Neuron (in vitro differentiated cells): Measurements from ENCODE around the gene IL2RG.

ENCODE experiments used
- H2AFZ ChIP-seq: one replicate; pipeline ENCODE4 v1.6.1; 2013; ENCODE audit warnings: low read depth, mild to moderate bottlenecking, inconsistent platforms, low read length, moderate library complexity
- H3K27me3 ChIP-seq: one replicate; pipeline ENCODE4 v1.6.1; 2013; ENCODE audit warnings: low read length; ENCODE audit not compliant: insufficient read depth
- H3K36me3 ChIP-seq: one replicate; pipeline ENCODE4 v1.6.1; 2013; ENCODE audit warnings: low read length; ENCODE audit not compliant: insufficient read depth
- H3K4me1 ChIP-seq: one replicate; pipeline ENCODE4 v1.6.1; 2013; ENCODE audit warnings: low read length; ENCODE audit not compliant: insufficient read depth
- H3K4me3 ChIP-seq: 2 replicates; pipeline ENCODE4 v1.5.1; 2013; ENCODE audit warnings: mild to moderate bottlenecking, low read length, moderate library complexity
- H3K9me3 ChIP-seq: one replicate; pipeline ENCODE4 v1.6.1; 2013; ENCODE audit warnings: low read length

Gene IL2RG

DNA sequence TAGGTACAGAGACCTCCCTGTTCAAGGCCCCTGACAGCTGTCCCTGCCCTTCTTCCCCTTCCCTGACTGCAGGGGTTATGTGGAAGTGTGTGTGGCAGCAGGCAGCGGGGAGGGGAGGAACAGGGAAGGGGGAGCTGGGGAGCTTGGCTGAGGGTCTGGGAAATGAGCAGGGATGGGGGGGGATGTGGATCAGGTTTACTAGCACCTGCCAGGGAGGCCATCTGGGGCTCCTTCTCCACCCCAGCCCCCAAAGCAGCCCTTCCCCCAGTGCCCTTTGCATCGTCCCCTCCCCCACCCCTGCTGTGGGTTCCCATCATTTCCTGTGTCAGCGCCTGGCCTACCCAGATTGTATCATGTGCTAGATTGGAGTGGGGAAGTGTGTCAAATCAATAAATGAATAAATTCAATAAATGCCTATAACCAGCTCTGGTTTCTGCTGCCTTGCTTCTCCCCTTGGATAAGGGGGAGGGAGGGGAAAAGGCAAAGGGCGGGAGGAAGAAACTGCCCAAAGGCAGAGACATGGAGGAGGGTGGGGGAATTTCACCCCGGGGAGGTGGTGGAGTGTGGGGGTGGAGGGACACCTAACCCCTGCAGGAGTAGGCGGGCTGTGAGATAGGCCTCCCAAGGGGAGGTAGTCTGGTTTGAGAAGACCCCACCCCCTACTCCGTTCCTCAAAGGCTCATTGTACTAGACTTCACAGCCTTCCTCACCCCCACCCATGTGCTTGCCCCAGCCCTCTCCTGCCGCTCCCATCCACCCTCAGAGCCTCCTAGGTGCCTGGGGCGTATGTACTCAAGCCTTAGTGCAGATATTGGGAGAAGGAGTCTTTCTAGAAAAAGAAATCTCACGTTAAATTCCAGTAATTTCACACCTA is 8.0 kb downstream of the IL2RG start:
- no peaks in the 10 kb centered on the region for H3K27me3 ChIP-seq
- H3K36me3 ChIP-seq = no peaks in the 10 kb centered on the region
- no peaks in the 10 kb centered on the region for H3K9me3 ChIP-seq
- no peak overlapping the region for H3K4me3 ChIP-seq
- peak overlapping the region; percentile 56 for H2AFZ ChIP-seq
- H3K4me1 ChIP-seq = peaks cover 16% of the 10 kb centered on the region

DNA sequence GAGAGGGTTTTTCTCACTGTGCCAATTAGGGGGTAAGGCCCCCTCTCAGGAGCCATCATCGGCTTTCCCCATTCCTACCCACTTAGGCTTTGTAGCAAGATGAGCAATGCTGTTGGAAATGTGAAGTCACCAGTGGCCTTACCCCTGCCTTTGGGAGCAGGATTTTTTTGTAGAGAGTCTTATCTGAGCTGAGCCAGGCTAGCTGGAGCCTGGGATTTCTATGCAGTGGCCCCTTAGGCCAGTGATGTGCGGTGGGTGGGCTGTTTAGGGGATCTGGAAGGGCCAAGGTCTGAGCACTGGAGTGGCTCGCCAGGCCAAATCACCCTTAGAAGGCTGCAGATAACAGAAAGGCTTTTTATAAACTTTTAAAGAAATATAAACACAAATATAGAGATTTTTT is 9.1 kb downstream of the IL2RG start:
- Histone ChIP-seq H3K27me3 (no peaks in the 10 kb centered on the region), H2AFZ (no peak overlapping the region), H3K4me3 (no peak overlapping the region), H3K36me3 (no peaks in the 10 kb centered on the region), H3K4me1 (peaks cover 16% of the 10 kb centered on the region), H3K9me3 (no peaks in the 10 kb centered on the region)

DNA sequence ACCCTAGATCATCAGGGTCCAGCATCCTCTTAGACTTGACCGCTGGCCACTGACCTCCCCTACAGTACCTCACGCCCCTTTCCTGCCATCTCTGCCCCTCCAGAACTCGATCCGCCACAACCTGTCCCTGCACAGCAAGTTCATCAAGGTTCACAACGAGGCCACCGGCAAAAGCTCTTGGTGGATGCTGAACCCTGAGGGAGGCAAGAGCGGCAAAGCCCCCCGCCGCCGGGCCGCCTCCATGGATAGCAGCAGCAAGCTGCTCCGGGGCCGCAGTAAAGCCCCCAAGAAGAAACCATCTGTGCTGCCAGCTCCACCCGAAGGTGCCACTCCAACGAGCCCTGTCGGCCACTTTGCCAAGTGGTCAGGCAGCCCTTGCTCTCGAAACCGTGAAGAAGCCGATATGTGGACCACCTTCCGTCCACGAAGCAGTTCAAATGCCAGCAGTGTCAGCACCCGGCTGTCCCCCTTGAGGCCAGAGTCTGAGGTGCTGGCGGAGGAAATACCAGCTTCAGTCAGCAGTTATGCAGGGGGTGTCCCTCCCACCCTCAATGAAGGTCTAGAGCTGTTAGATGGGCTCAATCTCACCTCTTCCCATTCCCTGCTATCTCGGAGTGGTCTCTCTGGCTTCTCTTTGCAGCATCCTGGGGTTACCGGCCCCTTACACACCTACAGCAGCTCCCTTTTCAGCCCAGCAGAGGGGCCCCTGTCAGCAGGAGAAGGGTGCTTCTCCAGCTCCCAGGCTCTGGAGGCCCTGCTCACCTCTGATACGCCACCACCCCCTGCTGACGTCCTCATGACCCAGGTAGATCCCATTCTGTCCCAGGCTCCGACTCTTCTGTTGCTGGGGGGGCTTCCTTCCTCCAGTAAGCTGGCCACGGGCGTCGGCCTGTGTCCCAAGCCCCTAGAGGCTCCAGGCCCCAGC is 10.5 kb downstream of the IL2RG start:
- H3K36me3 ChIP-seq = no peaks in the 10 kb centered on the region
- H3K4me1 ChIP-seq = peaks cover 16% of the 10 kb centered on the region
- no peak overlapping the region for H2AFZ ChIP-seq
- no peaks in the 10 kb centered on the region for H3K9me3 ChIP-seq
- H3K27me3 ChIP-seq = no peaks in the 10 kb centered on the region
- H3K4me3 ChIP-seq = no peak overlapping the region

- H3K4me3 ChIP-seq = no peak overlapping the region
- H3K4me1 ChIP-seq = peaks cover 16% of the 10 kb centered on the region
- H3K27me3 ChIP-seq = no peaks in the 10 kb centered on the region
Measured at GRCh38 chrX:71099736-71100135, 11.6 kb downstream of the IL2RG start.

DNA sequence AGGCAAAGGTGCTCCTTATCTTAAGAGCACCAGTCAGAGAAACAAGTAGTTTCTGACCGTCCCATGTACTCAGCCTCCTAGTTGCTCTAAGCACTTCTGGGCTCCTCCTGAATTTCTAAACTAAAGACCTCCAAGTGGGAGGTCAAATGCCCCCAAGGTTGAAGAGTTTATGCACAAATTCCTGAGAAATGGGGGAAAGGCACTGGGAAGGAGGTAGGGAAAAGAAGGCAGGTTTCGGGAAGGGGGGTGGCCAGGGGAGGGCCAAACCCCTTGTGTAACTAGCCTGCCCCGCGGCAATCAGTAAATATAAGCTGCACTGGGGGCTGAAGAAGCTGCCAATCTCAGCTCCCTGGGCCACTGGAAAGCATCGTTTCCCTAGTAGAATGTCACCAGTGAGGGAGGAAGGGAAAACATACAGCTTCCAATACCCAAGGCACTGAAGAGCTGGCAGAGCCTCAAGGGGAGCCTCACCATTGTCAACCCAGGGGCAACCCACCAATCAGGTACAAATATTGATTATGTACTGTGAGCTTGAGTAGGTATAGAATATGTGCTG is 12.3 kb downstream of the IL2RG start:
- no peaks in the 10 kb centered on the region for H3K27me3 ChIP-seq

More at GRCh38 chrX:71099736-71100135, 11.6 kb downstream of the IL2RG start:
- no peaks in the 10 kb centered on the region for H3K36me3 ChIP-seq
- H3K9me3 ChIP-seq = no peaks in the 10 kb centered on the region
- no peak overlapping the region for H2AFZ ChIP-seq

GRCh38 chrX:71098302-71098701 is 13.1 kb downstream of the IL2RG start:
- H3K4me3 ChIP-seq = no peak overlapping the region
- H3K36me3 ChIP-seq = no peaks in the 10 kb centered on the region
- H3K27me3 ChIP-seq = no peaks in the 10 kb centered on the region
- H3K4me1 ChIP-seq = peaks cover 6% of the 10 kb centered on the region
- no peaks in the 10 kb centered on the region for H3K9me3 ChIP-seq
- no peak overlapping the region for H2AFZ ChIP-seq

More for the DNA sequence above, 12.3 kb downstream of the IL2RG start:
- Histone ChIP-seq H2AFZ (no peak overlapping the region), H3K4me3 (no peak overlapping the region), H3K36me3 (no peaks in the 10 kb centered on the region), H3K9me3 (no peaks in the 10 kb centered on the region), H3K4me1 (peaks cover 13% of the 10 kb centered on the region)

DNA sequence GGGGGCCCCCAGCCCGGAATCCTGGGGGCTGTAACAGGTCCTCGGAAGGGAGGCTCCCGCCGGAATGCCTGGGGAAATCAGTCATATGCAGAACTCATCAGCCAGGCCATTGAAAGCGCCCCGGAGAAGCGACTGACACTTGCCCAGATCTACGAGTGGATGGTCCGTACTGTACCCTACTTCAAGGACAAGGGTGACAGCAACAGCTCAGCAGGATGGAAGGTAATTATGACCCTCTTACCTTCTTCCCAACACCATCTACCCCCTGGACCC is 14.7 kb downstream of the IL2RG start:
- H3K4me1 ChIP-seq = no peaks in the 10 kb centered on the region
- no peaks in the 10 kb centered on the region for H3K9me3 ChIP-seq
- peak overlapping the region; percentile 39 for H2AFZ ChIP-seq
- H3K36me3 ChIP-seq = no peaks in the 10 kb centered on the region
- H3K27me3 ChIP-seq = no peaks in the 10 kb centered on the region
- H3K4me3 ChIP-seq = peak overlapping the region; percentile 59

DNA sequence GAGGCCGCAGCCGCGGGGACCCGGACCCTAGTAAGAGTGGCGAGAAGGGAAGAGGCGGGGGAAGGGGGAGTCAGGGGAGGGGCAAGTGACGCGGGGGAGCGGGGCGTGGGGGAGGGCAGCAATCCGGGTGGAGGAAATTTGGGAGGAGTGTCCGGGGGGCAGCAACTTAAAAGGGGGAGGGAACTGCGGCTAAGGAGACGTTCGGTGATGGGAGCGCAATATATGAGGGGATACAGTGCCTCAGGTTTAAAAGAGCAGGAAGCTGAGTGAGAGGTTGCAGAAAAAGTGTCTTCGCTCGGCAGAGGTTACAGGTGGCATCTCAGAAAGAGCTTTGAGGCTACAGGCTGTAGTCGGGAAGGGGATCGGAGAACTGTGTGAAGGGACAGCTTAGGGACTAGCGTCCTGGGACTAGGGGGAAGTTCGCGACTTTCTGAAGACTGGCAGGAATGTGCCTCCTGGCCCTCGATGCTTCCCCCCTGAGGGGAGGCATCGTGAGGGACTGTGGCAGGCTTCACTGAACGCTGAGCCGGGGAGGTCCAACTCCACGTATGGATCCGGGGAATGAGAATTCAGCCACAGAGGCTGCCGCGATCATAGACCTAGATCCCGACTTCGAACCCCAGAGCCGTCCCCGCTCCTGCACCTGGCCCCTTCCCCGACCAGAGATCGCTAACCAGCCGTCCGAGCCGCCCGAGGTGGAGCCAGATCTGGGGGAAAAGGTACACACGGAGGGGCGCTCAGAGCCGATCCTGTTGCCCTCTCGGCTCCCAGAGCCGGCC is 15.2 kb downstream of the IL2RG start:
- peak overlapping the region; percentile 39 for H2AFZ ChIP-seq
- peak overlapping the region; percentile 59 for H3K4me3 ChIP-seq
- H3K36me3 ChIP-seq = no peaks in the 10 kb centered on the region
- no peaks in the 10 kb centered on the region for H3K27me3 ChIP-seq
- H3K9me3 ChIP-seq = no peaks in the 10 kb centered on the region
- no peaks in the 10 kb centered on the region for H3K4me1 ChIP-seq

GRCh38 chrX:71095555-71095980 is 15.8 kb downstream of the IL2RG start, which contains the start of gene FOXO4:
Gene FOXO4 (plus strand): TSS chrX:71095851. CDS start chrX:71096529, 678 bp downstream.
- Histone ChIP-seq H3K4me3 (peak within 1 kb of the TSS; percentile 59), H2AFZ (peak within 1 kb of the TSS; percentile 42), H3K27me3 (no peaks in the 10 kb centered on the region), H3K9me3 (no peaks in the 10 kb centered on the region), H3K36me3 (no peaks in the 10 kb centered on the region), H3K4me1 (no peaks in the 10 kb centered on the region)

GRCh38 chrX:71095033-71095432 is 16.3 kb downstream of the IL2RG start:
- H3K4me1 ChIP-seq = no peaks in the 10 kb centered on the region
- H3K27me3 ChIP-seq = no peaks in the 10 kb centered on the region
- peak overlapping the region; percentile 59 for H3K4me3 ChIP-seq
- H2AFZ ChIP-seq = peak overlapping the region; percentile 42
- H3K9me3 ChIP-seq = no peaks in the 10 kb centered on the region
- no peaks in the 10 kb centered on the region for H3K36me3 ChIP-seq

GRCh38 chrX:71091263-71091662 is 20.1 kb downstream of the IL2RG start:
- no peaks in the 10 kb centered on the region for H3K9me3 ChIP-seq
- no peaks in the 10 kb centered on the region for H3K36me3 ChIP-seq
- no peaks in the 10 kb centered on the region for H3K4me1 ChIP-seq
- H2AFZ ChIP-seq = no peak overlapping the region
- H3K4me3 ChIP-seq = no peak overlapping the region
- no peaks in the 10 kb centered on the region for H3K27me3 ChIP-seq

GRCh38 chrX:71085900-71086299 is 25.5 kb downstream of the IL2RG start:
- Histone ChIP-seq H3K36me3 (no peaks in the 10 kb centered on the region), H3K4me1 (no peaks in the 10 kb centered on the region), H2AFZ (no peak overlapping the region), H3K27me3 (no peaks in the 10 kb centered on the region), H3K4me3 (no peak overlapping the region), H3K9me3 (no peaks in the 10 kb centered on the region)
